Adrenal gland (tissue), 12 donors: ENCODE results near the gene NRK. TPM values are rescaled to one million over a fixed set of nuclear protein-coding genes. Genes with fewer than 3 reads are reported as not detected.

Experiments used
- DNase-seq, 7 donors: peaks; one replicate each; pipeline ENCODE4 v3.0.0-alpha.2; 2019 to 2020
- H3K27ac ChIP-seq, 5 donors: fragments of 200-600 bp; sonication (generic) in 4 of 5; 1 replicate in 3 of 5; 2 replicates in 2 of 5; pipeline versions ENCODE4 v1.5.1 to v1.8.0; 2016 to 2020; ENCODE audit warnings: mild to moderate bottlenecking in 1 of 5
- H3K27me3 ChIP-seq: fragments of 200-600 bp; 2 replicates; pipeline ENCODE4 v1.8.0; 2021
- H3K36me3 ChIP-seq, 2 donors: fragments of 200-600 bp; replicated peaks in 1 of 2; 1 replicate in 1 of 2; 2 replicates in 1 of 2; pipeline versions ENCODE4 v1.5.1 to v1.8.0; 2018 to 2022
- H3K4me1 ChIP-seq, 2 donors: fragments of 200-600 bp; replicated peaks in 1 of 2; 1 replicate in 1 of 2; 2 replicates in 1 of 2; pipeline versions ENCODE4 v1.5.1 to v1.8.0; 2018 to 2021
- H3K4me3 ChIP-seq, 4 donors: fragments of 200-600 bp; sonication (generic) in 3 of 4; one replicate each; pipeline ENCODE4 v1.5.1; 2016 to 2018
- H3K9me3 ChIP-seq, 3 donors: fragments of 200-600 bp; sonication (generic) in 1 of 3; replicated peaks in 1 of 3; 1 replicate in 2 of 3; 2 replicates in 1 of 3; pipeline versions ENCODE4 v1.5.1 to v1.8.0; 2016 to 2021
- POLR2A ChIP-seq, 2 donors: fragments of 450-650 bp; IDR thresholded peaks; one replicate each; pipeline ENCODE4 v1.6.1; 2017; ENCODE audit warnings: antibody characterized with exemption in 2 of 2, mild to moderate bottlenecking in 2 of 2, moderate library complexity in 1 of 2
- WGBS, 4 donors: extraction: QIAGEN DNeasy Blood & Tissue Kit in 2 of 4; methylation state at CpG; one replicate each; pipeline versions ENCODE4 v1.1.5 to v1.1.7; 2013 to 2017; 5-methylcytosine and 5-hydroxymethylcytosine counted together
- intact Hi-C, 2 donors: fragments of 100-400 bp; cut with DNase I; formaldehyde crosslinking; loops; one replicate each; pipeline versions ENCODE4 v1.14.1 to v1.15.0; 2022 to 2023
- polyA plus RNA-seq, 3 donors: library from polyadenylated mRNA; stranded (reverse); fragments of 200-250 nt in 2 of 3; fragments of 350-450 nt in 1 of 3; fragmentation: Illumina TruSeq in 1 of 3; extraction: RNeasy Lipid Tissue Mini Kit (QIAGEN cat#74804) in 1 of 3; gene quantifications; one replicate each; pipeline ENCODE4 v1.2.3, GENCODE V29; 2013 to 2014
- total RNA-seq, 9 donors: library from RNA; depleted of rRNA in 4 of 9; stranded (reverse); fragments of >200 nt in 4 of 9; fragments of 120-200 nt in 1 of 9; fragmentation: NEBNext Ultra II Directional in 1 of 9; extraction: Animal tissue kit (Norgen Biotek cat#: 25700) in 1 of 9; gene quantifications; one replicate each; pipeline versions ENCODE4 v1.1.0 to v1.2.4, GENCODE V29; 2013 to 2023
- TF ChIP-seq, protein P1 (sequence below), 6 experiments: fragments of 450-650 bp in 4 of 6; fragments of 200-600 bp in 2 of 6; sonication (generic) in 1 of 6; IDR thresholded peaks; 1 replicate in 5 of 6; 2 replicates in 1 of 6; pipeline versions ENCODE4 v1.5.1 to v1.8.0; 2016 to 2021; ENCODE audit warnings: antibody characterized with exemption in 6 of 6, mild to moderate bottlenecking in 2 of 6, moderate library complexity in 1 of 6
- donor health status: healthy with polysubstance abuse.
- donor health status: Bipolar disorder and iron deficiency.
- donor health status: DM: yes; HTN: yes; CAD: no.
- donor health status: DM: no; HTN: no; CAD: no.
- donor health status: DM: no; HTN: no; CAD: no.
- donor health status: DM: yes; HTN: yes; CAD: no.

The NRK gene
- total and polyA plus RNA-seq, 12 donors, result 12.2 to 213 (median 37.2) TPM

DNA sequence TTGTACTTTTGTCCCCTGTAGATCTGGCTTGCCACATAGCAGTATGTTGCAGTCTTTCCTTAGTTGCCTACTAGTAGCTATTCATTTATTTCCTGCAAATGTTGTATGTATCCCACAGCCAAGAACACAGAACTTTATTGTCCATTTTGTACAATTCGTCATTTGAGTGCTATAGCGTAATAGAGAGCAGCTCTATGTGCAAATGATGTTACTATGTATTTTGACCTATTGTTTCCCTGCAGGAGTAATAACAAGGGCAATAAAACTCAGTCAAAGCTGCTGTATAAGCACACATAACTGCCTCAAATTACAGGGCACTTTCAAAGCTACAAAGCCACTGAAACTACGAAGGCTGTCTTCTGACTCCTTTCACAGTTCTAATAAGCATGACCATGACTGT is 48.1 kb downstream of the NRK start:
- H3K4me1 ChIP-seq, result no peaks in the 10 kb centered on the region
- no peak overlapping the region for H3K27ac ChIP-seq
- H3K9me3 ChIP-seq, result no peaks in the 10 kb centered on the region
- intact Hi-C loops, result no loop called here
- H3K4me3 ChIP-seq, result no peak overlapping the region
- H3K27me3 ChIP-seq, result no peaks in the 10 kb centered on the region
- WGBS, 4 donors, result 71 to 88% (median 83%) methylated on average over 3 of the region's 3 CpGs
- TF ChIP-seq, protein P1, sequence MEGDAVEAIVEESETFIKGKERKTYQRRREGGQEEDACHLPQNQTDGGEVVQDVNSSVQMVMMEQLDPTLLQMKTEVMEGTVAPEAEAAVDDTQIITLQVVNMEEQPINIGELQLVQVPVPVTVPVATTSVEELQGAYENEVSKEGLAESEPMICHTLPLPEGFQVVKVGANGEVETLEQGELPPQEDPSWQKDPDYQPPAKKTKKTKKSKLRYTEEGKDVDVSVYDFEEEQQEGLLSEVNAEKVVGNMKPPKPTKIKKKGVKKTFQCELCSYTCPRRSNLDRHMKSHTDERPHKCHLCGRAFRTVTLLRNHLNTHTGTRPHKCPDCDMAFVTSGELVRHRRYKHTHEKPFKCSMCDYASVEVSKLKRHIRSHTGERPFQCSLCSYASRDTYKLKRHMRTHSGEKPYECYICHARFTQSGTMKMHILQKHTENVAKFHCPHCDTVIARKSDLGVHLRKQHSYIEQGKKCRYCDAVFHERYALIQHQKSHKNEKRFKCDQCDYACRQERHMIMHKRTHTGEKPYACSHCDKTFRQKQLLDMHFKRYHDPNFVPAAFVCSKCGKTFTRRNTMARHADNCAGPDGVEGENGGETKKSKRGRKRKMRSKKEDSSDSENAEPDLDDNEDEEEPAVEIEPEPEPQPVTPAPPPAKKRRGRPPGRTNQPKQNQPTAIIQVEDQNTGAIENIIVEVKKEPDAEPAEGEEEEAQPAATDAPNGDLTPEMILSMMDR (IDR thresholded peaks at IDR 0.05), result no peak
- TF ChIP-seq POLR2A (IDR thresholded peaks at IDR 0.05), result no peak
- DNase-seq, result no peak
- no peaks in the 10 kb centered on the region for H3K36me3 ChIP-seq

DNA sequence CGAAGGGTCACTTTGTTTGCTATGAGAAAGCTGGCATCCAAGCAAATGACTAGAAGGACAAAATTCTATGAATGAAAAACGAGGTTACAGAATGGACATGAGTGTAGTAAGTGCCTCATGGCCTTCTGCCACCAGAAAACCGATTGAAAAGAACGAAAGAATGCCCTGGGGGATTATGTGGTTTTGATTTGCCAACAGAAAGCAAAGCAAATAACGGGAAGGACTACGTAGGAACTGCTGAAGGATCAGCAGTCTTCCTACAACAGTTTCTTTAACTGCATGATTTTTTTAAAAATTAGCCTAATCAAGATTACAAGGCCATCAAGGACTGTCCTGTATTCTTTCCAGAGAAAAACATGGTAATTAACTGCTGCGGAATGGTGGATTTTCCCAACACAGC is 50.6 kb downstream of the NRK start:
- TF ChIP-seq, protein P1 (IDR thresholded peaks at IDR 0.05), result no peak
- no peaks in the 10 kb centered on the region for H3K27me3 ChIP-seq
- WGBS, 4 donors, result 42 to 52% (median 45%) methylated on average over 7 of the region's 7 CpGs
- peak in 2 of 7 donors; percentile 20 to 47 for DNase-seq
- peak overlapping the region in 1 of 5 donors; percentile 14 for H3K27ac ChIP-seq
- H3K9me3 ChIP-seq, result no peaks in the 10 kb centered on the region
- H3K36me3 ChIP-seq, result no peaks in the 10 kb centered on the region
- no peak overlapping the region for H3K4me3 ChIP-seq
- H3K4me1 ChIP-seq, result no peaks in the 10 kb centered on the region
- intact Hi-C loops, result no loop called here

DNA sequence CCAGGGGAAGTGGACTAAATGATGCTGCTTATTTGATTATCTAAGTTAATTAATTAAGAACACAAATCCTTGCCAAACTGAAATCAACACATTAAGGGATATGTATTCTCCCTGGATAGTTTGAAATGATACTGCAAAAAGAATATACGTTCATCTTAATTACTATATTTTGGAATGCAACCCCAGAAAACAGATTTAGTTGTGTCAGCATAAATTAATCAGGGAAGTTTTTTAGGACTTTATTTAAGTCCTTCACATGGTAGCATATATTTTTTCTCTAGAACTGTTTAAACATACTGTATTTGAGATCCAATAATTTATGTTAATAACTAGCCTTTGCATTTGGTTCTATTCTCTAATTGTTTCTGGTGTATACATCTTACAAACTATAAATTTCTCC is 52.5 kb downstream of the NRK start:
- WGBS, 4 donors, result 60 to 88% (median 64%) methylated on average over 1 of the region's 1 CpG
- no peak overlapping the region for H3K4me3 ChIP-seq
- TF ChIP-seq, protein P1 (IDR thresholded peaks at IDR 0.05), result no peak
- TF ChIP-seq POLR2A (IDR thresholded peaks at IDR 0.05), result no peak
- H3K27ac ChIP-seq, result no peak overlapping the region
- H3K36me3 ChIP-seq, result no peaks in the 10 kb centered on the region
- intact Hi-C loops, result no loop called here
- no peak for DNase-seq
- H3K4me1 ChIP-seq, result no peaks in the 10 kb centered on the region
- H3K9me3 ChIP-seq, result no peaks in the 10 kb centered on the region
- peaks cover 8% of the 10 kb centered on the region for H3K27me3 ChIP-seq

DNA sequence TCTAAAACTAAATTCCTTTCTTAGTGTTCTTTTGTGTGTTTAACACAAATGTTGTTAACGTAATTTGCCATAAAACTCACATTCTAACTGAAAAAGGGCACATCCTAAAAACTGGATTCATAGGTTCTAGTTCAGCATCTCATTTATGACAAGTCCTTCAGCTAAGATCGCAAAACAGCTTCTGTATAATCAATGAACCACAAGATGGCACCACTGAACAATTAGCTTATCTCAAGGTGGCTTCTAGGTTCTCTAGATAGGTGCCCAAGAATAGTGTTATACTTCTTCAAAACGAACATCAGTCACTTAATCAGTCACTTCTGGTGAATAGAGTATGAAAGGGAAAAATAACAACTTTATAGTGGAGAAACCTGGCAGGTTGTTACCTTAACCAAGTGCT is 54.3 kb downstream of the NRK start:
- no peak overlapping the region for H3K27ac ChIP-seq
- no peaks in the 10 kb centered on the region for H3K36me3 ChIP-seq
- 34 to 74% (median 50%) methylated on average over 3 of the region's 3 CpGs for WGBS, 4 donors
- intact Hi-C loops, result no loop called here
- H3K4me1 ChIP-seq, result no peaks in the 10 kb centered on the region
- no peak for TF ChIP-seq POLR2A (IDR thresholded peaks at IDR 0.05)
- TF ChIP-seq, protein P1 (IDR thresholded peaks at IDR 0.05), result peak in 2 of 6 experiments; percentile 14 to 24
- peaks cover 11% of the 10 kb centered on the region for H3K27me3 ChIP-seq
- no peak overlapping the region for H3K4me3 ChIP-seq
- H3K9me3 ChIP-seq, result no peaks in the 10 kb centered on the region
- no peak for DNase-seq
